GM19372 (cell line): ENCODE measurements around the gene ZNF132.
"Not testable (repeated sequence)": the region's sequence is repeated elsewhere in the genome, so short reads cannot be mapped to it uniquely, and the experiment has no call there.

Source experiments
- ATAC-seq: cut with Tn5 transposase; IDR thresholded peaks from one replicate; pipeline ENCODE4 v1.9.1; 2021; ENCODE audit warnings: mild to moderate bottlenecking, low read depth, moderate library complexity; ENCODE audit not compliant: unreplicated experiment

The ZNF132 gene

GRCh38 chr19:58468216-58468839, 28.4 kb upstream of the ZNF132 start:
- no peak for ATAC-seq

GRCh38 chr19:58466760-58467589, 27.0 kb upstream of the ZNF132 start, which contains the start of gene ZNF324:
TSS of gene ZNF324 (plus strand) at chr19:58467080. CDS start at chr19:58469186, 2,106 bp downstream.
- peak; percentile 91 for ATAC-seq

- ATAC-seq: peak; percentile 19
These were observed 26.3 kb upstream of the ZNF132 start for GRCh38 chr19:58466089-58466759.

- ATAC-seq: no peak
These were observed 20.1 kb upstream of the ZNF132 start for GRCh38 chr19:58460039-58460438.

GRCh38 chr19:58456111-58456510, 16.2 kb upstream of the ZNF132 start:
- no peak for ATAC-seq

GRCh38 chr19:58455306-58455705, 15.4 kb upstream of the ZNF132 start:
- ATAC-seq: no peak

- ATAC-seq: no peak
These were observed 13.8 kb upstream of the ZNF132 start for GRCh38 chr19:58453743-58454142.

- ATAC-seq: peak; percentile 93
These were observed 11.6 kb upstream of the ZNF132 start, which contains the start of gene ZNF324B for GRCh38 chr19:58451358-58452101. TSS of gene ZNF324B (plus strand) at chr19:58451622. CDS start at chr19:58453702, 2,080 bp downstream.

- ATAC-seq: no peak
These were observed 11.0 kb upstream of the ZNF132 start for GRCh38 chr19:58450856-58451357.

GRCh38 chr19:58449980-58450379, 10.0 kb upstream of the ZNF132 start:
- not testable (repeated sequence) for ATAC-seq

GRCh38 chr19:58448860-58449259, 8.9 kb upstream of the ZNF132 start:
- not testable (repeated sequence) for ATAC-seq

GRCh38 chr19:58442986-58443385, 3.0 kb upstream of the ZNF132 start:
- ATAC-seq: not testable (repeated sequence)

- no peak for ATAC-seq
These were observed 603 bp upstream of the ZNF132 start for GRCh38 chr19:58440556-58440955.

- no peak for ATAC-seq
These were observed 5.7 kb downstream of the ZNF132 start for GRCh38 chr19:58434217-58434616.

GRCh38 chr19:58429745-58430144, 10.2 kb downstream of the ZNF132 start:
- no peak for ATAC-seq

GRCh38 chr19:58428617-58429016, 11.3 kb downstream of the ZNF132 start:
- no peak for ATAC-seq

- ATAC-seq: no peak
These were observed 22.9 kb downstream of the ZNF132 start for GRCh38 chr19:58417071-58417470.

- no peak for ATAC-seq
These were observed 23.3 kb downstream of the ZNF132 start for GRCh38 chr19:58416604-58417003.

GRCh38 chr19:58409010-58409790, 30.8 kb downstream of the ZNF132 start:
- ATAC-seq: no peak
